OCI-LY7 (cell line): ENCODE results near the gene TP63. TPM values are rescaled to one million over a fixed set of nuclear protein-coding genes. Genes with fewer than 3 reads are reported as not detected.
A peak's percentile ranks its signal among the peaks of the same experiment; 100 is the strongest.

Experiments
- BruUV-seq: library from RNA; stranded (reverse); fragments of 400-500 nt; replicated peaks from 2 replicates; lab custom pipeline; 2021; lab: Mats Ljungman, UMichigan
- CTCF ChIA-PET: fragments of 300-600 bp; sonication (Branson Sonifier 250); formaldehyde crosslinking; loops from one replicate; lab custom pipeline; 2022; ENCODE audit warnings: antibody characterized with exemption; ENCODE audit not compliant: unreplicated experiment; lab: Charles Lee
- POLR2A ChIA-PET: fragments of 300-600 bp; sonication (Branson Sonifier 250); formaldehyde crosslinking; loops from one replicate; lab custom pipeline; 2022; ENCODE audit warnings: antibody characterized with exemption; lab: Charles Lee
- DNase-seq: peaks from one replicate; pipeline ENCODE4 v3.0.0-alpha.2; 2015; ENCODE audit warnings: low spot score
- H2AFZ ChIP-seq: fragments of 200-600 bp; sonication (generic), shearing (Covaris generic); 2 replicates; pipeline ENCODE4 v1.6.1; 2014; ENCODE audit warnings: mild to moderate bottlenecking, antibody characterized with exemption, low read length, moderate library complexity
- H3K27ac ChIP-seq: fragments of 200-600 bp; sonication (generic); 2 replicates; pipeline ENCODE4 v1.5.1; 2014; ENCODE audit warnings: mixed run types, low read depth, mild to moderate bottlenecking, moderate library complexity, low read length, inconsistent platforms; ENCODE audit not compliant: poor library complexity, severe bottlenecking
- H3K36me3 ChIP-seq: fragments of 200-600 bp; sonication (generic); 2 replicates; pipeline ENCODE4 v1.6.1; 2014; ENCODE audit warnings: mild to moderate bottlenecking, antibody characterized with exemption, low read length, moderate library complexity, mixed read lengths; ENCODE audit not compliant: insufficient read depth
- H3K4me1 ChIP-seq: fragments of 200-600 bp; sonication (generic); 2 replicates; pipeline ENCODE4 v1.5.1; 2014; ENCODE audit warnings: mild to moderate bottlenecking, low read length; ENCODE audit not compliant: insufficient read depth, poor library complexity, severe bottlenecking
- H3K4me2 ChIP-seq: fragments of 200-600 bp; sonication (generic); 2 replicates; pipeline ENCODE4 v1.6.1; 2014; ENCODE audit warnings: mild to moderate bottlenecking, low read length
- H3K4me3 ChIP-seq: fragments of 200-600 bp; sonication (generic); 2 replicates; pipeline ENCODE4 v1.5.1; 2014; ENCODE audit warnings: mild to moderate bottlenecking, low read depth, low read length; ENCODE audit not compliant: poor library complexity, severe bottlenecking
- H3K79me2 ChIP-seq: fragments of 200-600 bp; sonication (generic); 2 replicates; pipeline ENCODE4 v1.6.1; 2016; ENCODE audit warnings: low read depth, mild to moderate bottlenecking, low read length, moderate library complexity, mixed read lengths; ENCODE audit not compliant: insufficient read depth
- H3K9me2 ChIP-seq: fragments of 200-600 bp; sonication (generic); 2 replicates; pipeline ENCODE4 v1.6.1; 2016; ENCODE audit warnings: mild to moderate bottlenecking, low read length, mixed read lengths; ENCODE audit not compliant: insufficient read depth
- H3K9me3 ChIP-seq: fragments of 200-600 bp; sonication (generic); 2 replicates; pipeline ENCODE4 v1.6.1; 2014; ENCODE audit warnings: mild to moderate bottlenecking, mixed run types, low read length, mixed read lengths
- H4K20me1 ChIP-seq: fragments of 200-600 bp; sonication (generic); 2 replicates; pipeline ENCODE4 v1.6.1; 2014; ENCODE audit warnings: mild to moderate bottlenecking, antibody characterized with exemption, low read length, moderate library complexity, mixed read lengths; ENCODE audit not compliant: insufficient read depth
- EZH2phosphoT487 ChIP-seq: fragments of 200-600 bp; sonication (generic); IDR thresholded peaks from 2 replicates; pipeline ENCODE4 v1.6.1; 2018; ENCODE audit warnings: low read depth, borderline replicate concordance, mild to moderate bottlenecking, mixed run types, antibody characterized with exemption, low read length, moderate library complexity, mixed read lengths
- intact Hi-C: fragments of 100-400 bp; cut with micrococcal nuclease; formaldehyde crosslinking; loops from one replicate; pipeline ENCODE4 v1.10.0; 2022; ENCODE audit not compliant: unreplicated experiment
- total RNA-seq, 2 experiments: library from RNA; depleted of rRNA in 1 of 2; stranded (reverse); fragments of >200 nt in 1 of 2; shearing (Covaris generic) in 1 of 2; gene quantifications; 2 replicates each; pipeline ENCODE4 v1.2.3, GENCODE V29; 2014 to 2022
- TF ChIP-seq, protein P1 (sequence below): fragments of 200-600 bp; sonication (generic); conservative IDR thresholded peaks from 2 replicates; pipeline ENCODE4 v1.5.1; 2014; ENCODE audit warnings: mild to moderate bottlenecking, antibody characterized with exemption, low read length, moderate library complexity, mixed read lengths

TP63 gene
- total RNA-seq, 2 experiments from 2014 or later: 0.16 to 1.1 TPM

DNA sequence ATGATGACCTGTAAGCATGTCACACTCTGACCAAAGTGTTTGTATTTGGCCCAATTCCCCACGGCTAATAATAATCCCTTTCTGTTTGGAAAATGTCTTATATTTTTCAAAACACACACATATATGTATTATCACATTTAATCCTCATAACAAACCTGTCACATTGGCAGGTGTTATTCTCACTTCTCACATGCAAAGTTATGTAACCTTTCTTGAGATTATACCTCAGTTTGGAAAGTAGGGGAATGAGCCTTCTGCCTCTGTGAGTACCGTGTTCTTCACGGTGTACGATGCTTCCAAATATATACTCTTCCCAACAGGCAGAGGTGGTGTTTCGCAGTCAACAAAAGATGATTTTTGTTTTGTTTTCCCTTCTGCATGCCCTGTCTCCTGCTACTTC lies 205.6 kb downstream of the TP63 start:
- no TSS peak for BruUV-seq
- peak overlapping the region; percentile 25 for H3K4me3 ChIP-seq
- H3K4me1 ChIP-seq: peaks cover 27% of the 10 kb centered on the region
- H3K9me2 ChIP-seq: no peaks in the 10 kb centered on the region
- no peaks in the 10 kb centered on the region for H3K79me2 ChIP-seq
- no peaks in the 10 kb centered on the region for H3K9me3 ChIP-seq
- H3K36me3 ChIP-seq: no peaks in the 10 kb centered on the region
- intact Hi-C loops: no loop called here
- peak; percentile 8 for DNase-seq
- peak overlapping the region; percentile 51; the same call in 1 of the 2 replicates for H2AFZ ChIP-seq
- no peaks in the 10 kb centered on the region for H4K20me1 ChIP-seq
- TF ChIP-seq, protein P1, sequence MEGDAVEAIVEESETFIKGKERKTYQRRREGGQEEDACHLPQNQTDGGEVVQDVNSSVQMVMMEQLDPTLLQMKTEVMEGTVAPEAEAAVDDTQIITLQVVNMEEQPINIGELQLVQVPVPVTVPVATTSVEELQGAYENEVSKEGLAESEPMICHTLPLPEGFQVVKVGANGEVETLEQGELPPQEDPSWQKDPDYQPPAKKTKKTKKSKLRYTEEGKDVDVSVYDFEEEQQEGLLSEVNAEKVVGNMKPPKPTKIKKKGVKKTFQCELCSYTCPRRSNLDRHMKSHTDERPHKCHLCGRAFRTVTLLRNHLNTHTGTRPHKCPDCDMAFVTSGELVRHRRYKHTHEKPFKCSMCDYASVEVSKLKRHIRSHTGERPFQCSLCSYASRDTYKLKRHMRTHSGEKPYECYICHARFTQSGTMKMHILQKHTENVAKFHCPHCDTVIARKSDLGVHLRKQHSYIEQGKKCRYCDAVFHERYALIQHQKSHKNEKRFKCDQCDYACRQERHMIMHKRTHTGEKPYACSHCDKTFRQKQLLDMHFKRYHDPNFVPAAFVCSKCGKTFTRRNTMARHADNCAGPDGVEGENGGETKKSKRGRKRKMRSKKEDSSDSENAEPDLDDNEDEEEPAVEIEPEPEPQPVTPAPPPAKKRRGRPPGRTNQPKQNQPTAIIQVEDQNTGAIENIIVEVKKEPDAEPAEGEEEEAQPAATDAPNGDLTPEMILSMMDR: no peak
- TF ChIP-seq EZH2phosphoT487: no peak
- CTCF ChIA-PET: no interaction called here
- H3K27ac ChIP-seq: no peak overlapping the region
- peak overlapping the region; percentile 41 for H3K4me2 ChIP-seq
- POLR2A ChIA-PET: no interaction called here

DNA sequence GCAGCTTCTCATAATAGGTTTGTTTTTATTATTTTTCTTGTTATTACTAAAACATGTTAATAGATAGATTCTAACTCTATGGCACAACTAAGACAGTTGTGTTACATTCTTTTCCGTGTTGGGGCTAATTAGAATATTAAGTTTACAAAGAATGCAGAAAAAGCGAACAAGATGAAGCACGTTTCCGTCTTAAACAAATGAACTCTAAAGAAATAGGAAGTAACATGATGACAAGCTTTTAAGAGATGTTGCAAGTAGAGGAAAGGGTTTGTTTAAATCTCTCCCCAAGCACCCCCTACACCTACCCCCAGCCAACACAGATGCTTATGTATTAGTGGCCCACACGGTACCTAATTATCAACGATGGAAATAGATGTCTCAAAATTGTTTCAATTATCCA lies 207.1 kb downstream of the TP63 start:
- ChIA-PET CTCF (no interaction called here), POLR2A (interaction anchor here (0.6 to 1.2 kb wide), 7 partner anchors 9 to 704 kb away, joined by 3 to 9 read pairs (median 4); no protein-coding TSS in a partner anchor)
- no peaks in the 10 kb centered on the region for H3K79me2 ChIP-seq
- peak overlapping the region; percentile 91 for H2AFZ ChIP-seq
- no peaks in the 10 kb centered on the region for H3K36me3 ChIP-seq
- intact Hi-C loops: no loop called here
- no peaks in the 10 kb centered on the region for H4K20me1 ChIP-seq
- no TSS peak for BruUV-seq
- H3K4me2 ChIP-seq: peak overlapping the region; percentile 42
- no peaks in the 10 kb centered on the region for H3K9me2 ChIP-seq
- peak; percentile 25 for DNase-seq
- H3K4me1 ChIP-seq: peaks cover 27% of the 10 kb centered on the region
- no peak overlapping the region for H3K27ac ChIP-seq
- H3K4me3 ChIP-seq: no peak overlapping the region
- no peaks in the 10 kb centered on the region for H3K9me3 ChIP-seq
- TF ChIP-seq, protein P1: no peak
- TF ChIP-seq EZH2phosphoT487: no peak

DNA sequence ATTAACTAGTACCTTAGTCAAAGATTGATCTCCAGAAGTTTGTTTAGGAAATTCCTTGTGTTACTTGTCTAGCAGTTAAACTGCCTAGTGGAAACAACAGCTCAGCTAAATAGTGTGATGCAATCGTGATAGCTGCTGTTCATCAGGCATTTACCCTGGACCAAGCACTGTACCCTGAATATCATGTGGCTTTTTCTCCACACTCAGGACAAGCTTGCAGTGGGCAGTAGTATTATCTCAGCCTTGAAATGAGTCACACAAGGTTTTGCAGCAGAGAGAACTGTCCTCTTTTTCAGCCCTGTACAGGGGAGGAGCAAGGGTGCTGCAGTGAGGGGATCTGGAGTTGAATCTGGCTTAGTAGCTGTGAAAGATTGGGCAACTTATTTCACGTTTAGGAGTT lies 208.4 kb downstream of the TP63 start:
- Histone ChIP-seq H3K9me2 (no peaks in the 10 kb centered on the region), H3K4me2 (no peak overlapping the region), H3K9me3 (no peaks in the 10 kb centered on the region), H3K27ac (no peak overlapping the region), H3K4me1 (peaks cover 30% of the 10 kb centered on the region), H3K79me2 (no peaks in the 10 kb centered on the region), H3K36me3 (no peaks in the 10 kb centered on the region), H2AFZ (peak overlapping the region; percentile 91; the same call in 1 of the 2 replicates), H4K20me1 (no peaks in the 10 kb centered on the region), H3K4me3 (no peak overlapping the region)
- TF ChIP-seq EZH2phosphoT487: no peak
- TF ChIP-seq, protein P1: no peak
- DNase-seq: no peak
- ChIA-PET POLR2A (interaction anchor here (0.6 to 1.2 kb wide), 3 partner anchors 8 to 694 kb away, joined by 3 to 9 read pairs (median 3); no protein-coding TSS in a partner anchor), CTCF (no interaction called here)
- intact Hi-C loops: no loop called here
- no TSS peak for BruUV-seq
